ENCODE measurements around the gene MACROD2. TPM values are rescaled to one million over a fixed set of nuclear protein-coding genes. Genes with fewer than 3 reads are reported as not detected.
"Not testable (repeated sequence)": the region's sequence is repeated elsewhere in the genome, so short reads cannot be mapped to it uniquely, and the experiment has no call there.

Gene MACROD2
- total RNA-seq, 1 experiment from 2014 or later, result 2.3 TPM

DNA sequence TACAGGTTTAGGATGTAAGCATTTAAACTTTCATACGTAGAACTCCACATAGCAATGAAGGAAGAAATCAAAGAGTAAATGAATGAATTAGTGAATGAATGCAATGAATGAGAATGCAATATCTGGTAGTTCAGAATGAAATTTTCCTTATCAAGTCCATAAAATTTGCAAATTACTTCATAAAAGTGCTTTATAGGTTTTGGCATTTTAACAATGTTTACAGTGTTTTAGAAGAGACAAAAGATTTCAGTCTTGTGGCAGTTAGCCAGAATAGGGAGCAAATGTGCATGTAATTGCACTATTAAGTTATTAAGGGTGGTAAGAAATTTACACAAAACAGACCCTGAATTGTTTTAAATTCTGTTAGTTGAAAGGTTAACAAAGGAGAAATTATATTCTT lies 1081.5 kb downstream of the MACROD2 start:
- no peak for DNase-seq (ENCODE audit: low spot score)

DNA sequence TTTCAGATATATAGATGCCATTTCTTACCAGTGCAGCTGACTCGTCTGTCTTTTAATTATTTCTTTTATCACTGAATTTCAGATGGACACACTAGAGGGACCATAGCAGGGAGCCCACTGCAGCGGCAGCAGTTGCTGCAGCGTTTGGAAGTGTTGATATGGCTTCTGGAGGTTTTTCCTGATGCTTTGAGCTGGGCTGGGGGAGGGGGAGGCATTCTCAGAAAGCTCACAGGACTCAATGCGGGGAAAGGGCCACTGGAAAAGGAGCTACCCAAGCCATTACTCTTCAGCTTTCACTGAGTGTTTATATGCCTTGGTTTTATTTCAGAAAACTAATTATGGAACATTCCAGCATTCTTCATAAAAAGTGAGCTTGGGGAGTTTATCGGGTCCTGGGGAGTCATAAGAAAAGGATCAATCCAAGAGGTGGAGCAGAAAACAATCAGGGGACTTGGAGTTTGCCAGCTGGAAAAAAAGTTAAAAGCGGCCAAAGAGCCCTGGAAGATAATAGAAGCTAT lies 1082.5 kb downstream of the MACROD2 start:
- DNase-seq (ENCODE audit: low spot score), result no peak

DNA sequence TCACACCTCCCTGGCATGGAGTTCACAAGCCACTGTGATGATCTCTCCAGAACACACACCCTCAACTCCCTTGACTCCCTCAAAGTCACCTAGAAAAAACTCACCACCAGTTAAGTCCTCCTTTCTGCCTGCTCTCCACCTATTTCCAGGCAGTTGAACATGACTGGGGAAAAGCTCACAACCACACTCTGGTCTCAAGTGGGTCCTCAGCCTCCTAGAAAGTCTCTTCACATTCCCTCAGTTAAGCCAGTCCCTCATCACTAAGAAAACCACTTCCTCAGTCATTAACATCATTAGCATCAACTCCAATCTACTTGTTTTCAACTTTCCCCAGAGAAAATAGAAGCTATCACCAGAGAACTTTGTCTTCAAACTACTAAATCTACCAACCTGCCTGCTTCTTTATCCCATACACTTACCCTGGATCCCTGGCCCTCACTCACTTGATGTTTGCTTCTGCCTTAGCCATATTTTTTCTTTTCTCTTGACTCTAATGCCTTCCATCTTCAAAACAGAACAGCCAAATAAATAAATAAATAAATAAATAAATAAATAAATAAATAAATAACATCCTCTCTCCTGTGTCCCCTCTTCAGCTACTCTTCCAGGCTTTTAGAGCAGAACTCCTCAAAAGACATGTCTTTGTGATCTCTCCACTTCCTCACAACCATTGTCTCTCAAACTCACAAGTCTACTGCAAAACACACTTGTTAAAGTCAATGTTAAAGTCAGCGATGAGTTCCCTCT lies 1084.5 kb downstream of the MACROD2 start:
- DNase-seq (ENCODE audit: low spot score), result no peak

DNA sequence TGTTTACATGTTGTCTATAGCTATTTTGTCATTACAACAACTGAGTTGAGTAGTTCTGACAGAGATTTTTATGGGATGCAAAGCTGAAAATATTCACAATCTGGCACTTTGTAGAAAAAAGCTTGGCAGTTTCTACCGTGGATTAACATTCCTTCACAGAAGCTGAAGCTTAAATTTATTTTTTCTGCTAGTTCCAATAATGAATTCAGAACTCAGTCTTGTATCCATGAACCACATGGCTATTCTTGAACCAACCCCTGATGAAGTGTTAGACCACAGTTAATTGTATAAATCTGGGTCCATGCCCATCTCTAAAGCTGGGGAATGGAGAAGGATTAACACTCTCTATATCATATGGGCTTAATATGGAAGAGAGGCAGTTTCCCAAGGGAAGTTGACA lies 1085.9 kb downstream of the MACROD2 start:
- no peak for DNase-seq (ENCODE audit: low spot score)

DNA sequence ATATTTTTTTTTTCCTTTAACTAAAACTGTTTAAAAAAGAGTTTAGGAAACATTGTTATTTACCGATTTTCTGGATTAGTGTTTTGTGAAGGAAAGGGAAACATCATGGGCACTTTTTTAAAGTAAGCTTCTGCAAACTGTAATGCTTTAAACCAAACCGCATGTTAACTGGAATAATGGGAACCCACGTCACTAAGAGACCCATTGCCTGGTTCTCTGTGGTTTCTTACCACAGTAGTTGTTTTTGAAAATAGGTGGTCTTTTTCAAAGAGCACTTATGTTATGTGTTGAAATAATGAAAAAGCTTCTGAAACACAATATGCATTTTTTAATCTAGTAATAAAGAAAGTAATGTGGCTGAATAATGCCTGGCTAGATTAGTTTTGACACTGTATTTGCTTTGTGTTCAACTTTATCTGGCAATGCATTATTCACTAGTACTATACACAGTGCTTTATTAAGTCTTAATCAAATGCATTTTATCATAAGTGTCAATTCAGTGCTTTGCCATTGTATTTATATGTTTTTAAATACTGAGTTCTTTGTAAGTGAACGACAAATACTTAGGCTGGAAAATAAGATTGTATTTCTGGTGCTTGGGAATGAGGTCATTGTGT lies 1096.2 kb downstream of the MACROD2 start:
- DNase-seq (ENCODE audit: low spot score), result no peak

DNA sequence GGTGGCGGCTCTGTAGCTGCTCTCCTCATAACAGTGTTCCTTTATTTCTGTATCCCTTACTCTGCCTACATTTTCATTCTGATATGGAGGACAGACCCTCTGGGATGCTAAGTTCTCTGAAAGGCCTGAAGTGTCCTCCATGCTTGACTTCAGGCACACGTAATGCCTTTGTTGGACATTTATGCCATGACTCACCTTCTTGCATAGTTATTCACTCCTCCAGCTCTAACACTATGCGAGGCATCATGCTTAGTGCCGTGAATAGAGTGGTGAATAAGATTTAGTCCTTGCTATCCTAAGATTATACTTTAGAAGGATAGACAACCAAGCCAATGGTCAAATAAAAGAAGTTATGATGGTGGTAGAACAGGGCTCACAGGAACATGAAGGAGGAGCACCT lies 1103.0 kb downstream of the MACROD2 start:
- no peak for DNase-seq (ENCODE audit: low spot score)

DNA sequence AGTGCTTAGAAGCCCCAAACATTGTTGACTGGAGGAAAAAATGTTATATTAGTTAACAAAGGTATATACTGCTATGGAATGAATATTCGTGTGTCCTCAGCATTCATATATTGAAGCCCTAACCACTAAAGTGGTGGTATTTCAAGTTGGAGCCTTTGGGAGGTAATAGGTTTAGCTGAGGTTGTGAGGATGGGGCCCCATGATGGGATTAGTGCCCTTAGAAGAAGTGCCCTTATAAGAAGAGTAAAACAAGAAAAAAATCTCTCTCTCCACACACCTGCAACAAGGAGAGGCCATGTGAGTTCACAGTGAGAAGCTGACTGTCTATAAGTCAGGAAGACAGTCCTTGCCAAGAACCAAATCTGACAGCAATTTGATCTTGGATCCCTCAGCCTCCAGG lies 1103.8 kb downstream of the MACROD2 start:
- DNase-seq (ENCODE audit: low spot score), result no peak

DNA sequence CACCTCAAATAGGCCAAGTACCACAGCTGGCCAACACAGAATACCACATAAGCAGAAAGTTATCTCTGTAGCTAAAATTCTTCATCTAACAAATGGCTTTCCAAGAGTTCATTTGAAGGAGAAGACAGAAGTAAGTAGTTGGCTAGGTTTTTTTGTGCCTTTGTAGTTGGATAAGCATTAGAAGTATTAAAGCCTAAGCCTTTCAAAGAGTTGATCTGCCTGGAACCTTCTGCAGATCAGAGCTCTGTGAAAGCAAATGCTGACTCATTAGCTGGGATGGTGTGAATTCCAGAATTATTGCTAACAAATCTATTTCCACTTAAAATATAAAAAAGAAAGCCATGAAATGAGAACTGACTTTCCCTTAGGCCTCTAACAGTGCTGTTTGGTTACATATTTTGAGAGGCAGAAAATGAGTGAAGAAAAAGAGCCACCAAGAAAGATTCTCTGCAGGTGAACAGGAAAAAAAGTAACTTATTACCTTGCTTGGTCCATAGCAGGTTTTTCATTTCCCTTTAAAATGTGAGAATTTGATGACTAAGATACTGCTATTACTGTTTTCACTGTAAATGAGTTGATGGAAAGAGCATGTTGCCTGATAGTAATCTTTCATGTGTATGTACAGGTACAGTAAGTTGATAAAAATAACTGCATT lies 1105.3 kb downstream of the MACROD2 start:
- DNase-seq (ENCODE audit: low spot score), result no peak

DNA sequence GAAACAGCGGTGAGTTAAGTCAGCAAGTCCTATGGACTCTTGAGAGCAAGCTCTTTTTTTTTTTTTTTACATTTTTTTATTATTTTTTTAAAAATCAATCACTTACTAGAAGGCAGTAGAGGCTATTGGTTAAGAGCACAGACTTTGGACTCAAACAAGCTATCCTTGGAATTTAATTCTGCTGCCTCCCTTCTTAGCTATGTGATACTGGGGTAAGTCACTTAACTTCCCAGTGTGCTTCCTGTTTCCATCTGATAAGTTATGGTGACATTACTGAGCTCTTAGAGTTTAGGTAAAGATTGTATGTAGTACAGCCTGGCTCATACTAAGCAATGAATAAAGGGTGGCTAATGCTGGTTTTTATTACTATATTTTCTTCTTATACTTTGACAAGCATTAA lies 1112.6 kb downstream of the MACROD2 start:
- DNase-seq (ENCODE audit: low spot score), result no peak

DNA sequence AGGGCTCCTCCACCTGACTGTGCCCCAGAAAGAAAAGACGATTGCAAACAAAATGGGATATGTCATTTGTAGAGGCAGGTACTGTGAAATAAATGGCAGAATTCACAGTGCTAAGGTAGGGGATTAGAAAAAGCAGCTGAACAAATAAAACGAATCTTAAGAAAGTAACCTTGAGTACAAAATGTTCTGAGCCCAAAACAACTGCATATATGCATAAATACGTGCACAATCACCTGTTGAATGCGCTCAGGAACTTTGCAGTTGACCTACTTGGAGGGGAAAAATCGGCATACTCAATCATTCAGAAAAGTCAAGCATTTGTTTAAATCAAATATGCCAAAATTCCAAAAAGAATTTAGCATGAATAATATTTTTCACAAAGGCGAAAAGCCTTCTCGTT lies 1114.2 kb downstream of the MACROD2 start:
- no peak for DNase-seq (ENCODE audit: low spot score)

DNA sequence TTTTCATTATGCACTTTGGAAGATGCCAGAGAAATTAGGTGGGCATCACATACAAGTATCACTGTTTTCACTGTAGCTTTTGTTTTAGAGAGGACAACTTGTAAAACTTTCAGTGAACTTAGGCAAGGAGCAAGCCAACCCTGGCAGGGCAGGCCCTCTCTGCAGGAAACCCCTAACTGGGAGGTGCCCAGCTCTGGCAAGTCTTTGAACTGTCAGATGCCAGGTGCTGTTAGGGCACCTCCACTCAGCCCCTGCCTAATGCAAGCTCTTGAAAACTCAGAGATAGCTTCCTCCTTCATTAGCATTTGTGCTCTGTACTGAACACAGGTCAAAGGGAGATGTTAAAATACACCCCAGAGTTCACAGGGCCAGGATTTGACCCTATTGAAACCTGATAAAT lies 1116.3 kb downstream of the MACROD2 start:
- DNase-seq (ENCODE audit: low spot score), result no peak

DNA sequence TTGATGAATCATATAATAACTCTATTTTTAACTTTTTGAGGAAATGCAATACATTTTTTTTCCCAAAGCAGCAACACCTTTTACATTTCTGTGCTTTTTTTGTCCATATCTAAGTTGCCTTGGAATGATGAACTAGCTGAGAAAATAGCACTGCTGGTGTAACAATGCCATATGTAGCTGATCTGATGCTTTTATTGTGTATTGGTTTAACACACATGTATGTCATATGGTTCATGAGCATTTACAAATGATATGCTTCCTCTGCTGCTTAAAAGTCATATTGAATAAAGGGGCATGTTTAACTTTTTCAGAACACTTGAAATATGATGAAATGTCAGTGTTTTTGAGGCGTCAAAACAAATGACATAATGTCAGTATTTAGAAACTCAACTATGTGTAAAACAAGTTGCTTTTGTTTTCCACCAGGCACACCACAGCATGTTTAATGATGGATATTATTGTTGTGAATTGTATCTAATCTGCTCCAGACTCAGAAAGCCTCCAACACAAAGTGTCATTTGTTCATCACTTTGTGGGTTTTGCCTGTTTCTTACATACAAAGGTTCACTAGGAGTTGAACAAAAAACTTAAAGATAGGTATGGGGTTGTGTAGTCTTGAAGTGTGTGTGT lies 1117.9 kb downstream of the MACROD2 start:
- no peak for DNase-seq (ENCODE audit: low spot score)

DNA sequence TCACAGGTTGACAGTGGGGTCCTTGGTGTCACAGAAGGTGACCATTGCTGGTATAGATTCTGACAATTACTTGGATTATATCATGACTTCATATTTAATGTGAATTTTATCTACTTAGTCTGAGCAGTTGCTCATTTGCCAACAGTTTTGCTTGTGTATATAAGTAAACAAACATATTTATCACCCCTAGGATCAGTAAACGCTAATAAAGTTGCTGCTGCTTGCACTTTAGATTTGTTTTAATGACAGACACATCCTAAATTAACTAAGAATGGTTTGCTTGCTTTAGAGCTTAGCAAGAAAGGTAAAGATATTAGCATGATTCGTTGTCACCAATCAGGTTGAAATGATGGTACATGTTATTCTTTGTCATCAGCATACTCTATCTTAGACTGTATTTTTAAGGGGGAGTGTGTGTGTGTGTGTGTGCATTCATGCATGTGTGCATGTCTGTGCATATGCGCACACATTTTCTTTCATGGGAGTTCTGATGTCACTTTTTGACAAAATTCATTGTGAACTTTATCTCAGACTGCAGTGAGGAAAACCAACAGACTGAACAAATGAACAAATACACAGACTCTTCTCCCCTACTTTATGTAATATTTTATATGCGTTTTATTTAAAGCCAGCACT lies 1124.7 kb downstream of the MACROD2 start:
- DNase-seq (ENCODE audit: low spot score), result no peak

DNA sequence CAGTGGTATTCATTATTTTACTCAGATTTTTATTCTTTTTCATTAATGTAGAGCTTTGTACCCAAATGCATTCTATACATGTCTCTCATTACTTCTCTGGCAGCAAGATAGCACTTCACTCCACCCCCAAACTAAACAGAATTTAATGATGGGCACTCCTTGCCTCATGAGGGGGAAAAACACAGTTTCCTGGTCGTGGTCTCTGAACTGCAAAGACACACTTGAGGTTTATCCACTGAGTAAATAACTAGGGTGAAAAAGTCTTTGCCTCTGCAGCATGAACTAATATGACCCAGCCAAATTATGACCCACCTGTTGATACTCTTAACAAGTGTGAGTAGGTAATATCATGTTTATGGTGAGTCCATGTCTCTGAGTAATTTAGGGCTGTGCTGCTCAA lies 1127.3 kb downstream of the MACROD2 start:
- DNase-seq (ENCODE audit: low spot score), result no peak

DNA sequence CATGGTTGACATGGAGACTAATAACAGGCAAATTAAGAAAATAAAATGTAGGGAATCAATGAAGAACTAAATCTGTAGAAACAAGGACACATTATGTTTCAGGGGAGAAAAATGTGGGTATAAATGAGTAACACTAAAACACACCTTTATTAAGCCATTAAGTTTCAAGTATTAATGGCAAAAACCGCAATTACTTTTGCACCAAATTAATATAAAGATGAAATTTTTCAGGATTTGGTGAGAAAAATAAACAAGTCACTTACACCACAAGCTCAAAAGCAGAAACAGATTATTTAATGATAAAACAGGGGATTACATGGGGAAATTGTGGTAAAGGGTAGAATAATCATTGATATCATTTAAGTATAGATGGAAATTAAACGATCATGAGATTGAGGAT lies 1135.9 kb downstream of the MACROD2 start:
- DNase-seq (ENCODE audit: low spot score), result no peak

DNA sequence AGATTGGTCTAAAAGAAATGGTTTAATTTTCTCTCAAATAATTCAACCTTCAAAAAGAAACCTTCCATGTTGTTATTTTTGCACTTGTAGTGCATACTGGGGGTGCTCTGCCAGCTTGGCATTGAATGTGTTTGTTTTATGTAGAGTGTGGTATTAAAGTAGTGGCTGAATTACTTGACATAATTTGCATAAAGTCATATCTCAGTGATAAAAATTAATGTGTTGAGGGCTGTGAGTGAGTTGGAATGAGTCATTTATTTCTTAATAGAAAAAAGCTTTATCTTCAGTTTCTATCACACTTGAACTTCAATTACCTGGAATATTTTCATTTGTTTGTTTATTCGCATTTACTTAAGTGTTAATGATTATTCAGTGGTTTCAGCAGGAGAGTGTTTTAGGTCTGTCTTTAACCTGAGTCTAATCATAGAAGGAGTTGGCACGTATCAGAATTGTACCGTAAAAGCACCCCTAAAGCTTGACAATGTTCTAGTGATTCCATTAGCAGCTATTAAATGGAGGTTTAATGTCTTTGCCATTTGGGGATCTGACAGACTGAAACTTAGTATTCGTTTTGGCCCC lies 1143.3 kb downstream of the MACROD2 start:
- DNase-seq (ENCODE audit: low spot score), result no peak

DNA sequence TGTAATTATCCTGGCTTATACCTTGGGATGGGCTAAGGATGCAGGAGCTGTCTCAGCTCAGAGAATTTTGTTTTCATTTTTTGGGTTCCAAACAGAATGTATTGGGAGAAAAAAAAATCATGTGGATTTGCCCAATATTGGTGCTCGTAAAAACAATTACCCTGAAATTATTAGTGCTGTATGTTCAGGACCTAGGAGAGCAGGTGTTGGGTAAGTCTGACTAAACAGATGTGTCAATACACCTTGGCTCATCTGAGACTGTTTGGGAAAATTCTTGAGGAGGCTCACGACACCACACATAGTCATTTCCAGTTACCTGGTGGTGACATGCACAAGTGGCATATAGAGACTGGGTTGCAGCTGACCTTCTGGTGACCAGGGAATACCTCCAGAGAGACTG lies 1144.2 kb downstream of the MACROD2 start:
- DNase-seq (ENCODE audit: low spot score), result no peak

DNA sequence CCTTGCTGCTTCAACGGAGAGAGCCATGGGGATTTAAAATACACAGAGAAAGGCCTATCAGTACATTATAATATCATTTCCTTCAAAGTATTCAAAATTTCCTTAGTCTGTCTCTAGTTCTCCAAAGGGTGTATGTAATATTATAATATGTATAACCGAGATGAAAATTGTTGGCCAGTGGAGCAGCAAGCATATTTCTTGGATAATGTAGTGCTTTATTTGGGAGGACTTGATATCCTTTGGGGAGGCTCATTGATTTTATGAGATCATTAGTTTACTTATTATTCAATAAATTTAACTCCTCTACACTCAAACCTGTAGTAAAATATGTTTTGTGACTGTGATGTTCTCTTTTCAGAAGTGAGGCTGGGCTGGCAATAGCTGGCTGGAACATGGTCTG lies 1145.0 kb downstream of the MACROD2 start:
- DNase-seq (ENCODE audit: low spot score), result no peak

DNA sequence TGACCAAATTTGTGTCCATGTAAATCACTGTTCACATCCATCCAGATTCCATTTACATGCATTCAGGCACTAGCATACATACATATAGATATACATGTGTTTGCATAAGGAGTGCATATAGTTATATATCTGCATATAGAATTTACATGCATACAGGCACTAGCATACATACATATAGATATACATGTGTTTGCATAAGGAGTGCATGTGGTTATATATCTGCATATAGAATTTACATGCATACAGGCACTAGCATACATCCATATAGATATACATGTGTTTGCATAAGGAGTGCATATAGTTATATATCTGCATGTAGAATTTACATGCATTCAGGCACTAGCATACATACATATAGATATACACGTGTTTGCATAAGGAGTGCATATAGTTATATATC lies 1145.6 kb downstream of the MACROD2 start:
- DNase-seq (ENCODE audit: low spot score), result not testable (repeated sequence)

DNA sequence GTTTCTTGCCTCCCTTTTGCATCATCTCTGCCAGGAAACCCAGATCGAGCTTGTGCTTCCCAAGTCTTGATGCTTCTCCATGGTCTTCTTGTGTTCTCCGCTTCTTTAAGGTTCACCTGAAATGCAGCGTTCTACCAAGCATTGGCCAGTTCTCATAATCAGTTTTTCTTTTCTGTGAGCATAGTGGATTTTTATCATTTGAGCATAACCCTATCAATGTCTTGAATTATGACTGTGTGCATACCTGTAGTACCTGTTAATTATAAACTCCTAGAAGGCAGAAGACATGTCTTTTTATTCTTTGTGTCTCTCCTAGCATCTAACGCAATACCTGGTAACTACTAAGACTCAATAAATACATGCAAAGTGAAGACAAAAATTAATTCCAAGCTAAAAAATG lies 1146.5 kb downstream of the MACROD2 start:
- DNase-seq (ENCODE audit: low spot score), result no peak

DNA sequence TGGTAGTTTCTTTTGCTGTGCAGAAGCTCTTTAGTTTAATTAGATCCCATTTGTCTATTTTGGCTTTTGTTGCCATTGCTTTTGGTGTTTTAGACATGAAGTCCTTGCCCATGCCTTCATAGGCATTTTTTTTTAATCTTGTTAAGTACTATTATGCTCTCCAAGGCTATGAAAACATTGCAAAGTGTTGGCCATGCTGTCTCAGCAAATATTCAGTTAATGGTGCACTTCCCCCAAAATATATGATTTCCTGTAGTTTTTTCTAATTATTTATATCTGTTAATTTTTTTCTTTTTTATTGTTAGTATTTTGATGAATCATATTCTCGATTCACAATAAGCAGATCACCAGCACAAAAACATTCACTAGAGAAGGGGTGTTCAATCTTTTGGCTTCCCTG lies 1148.2 kb downstream of the MACROD2 start:
- no peak for DNase-seq (ENCODE audit: low spot score)

DNA sequence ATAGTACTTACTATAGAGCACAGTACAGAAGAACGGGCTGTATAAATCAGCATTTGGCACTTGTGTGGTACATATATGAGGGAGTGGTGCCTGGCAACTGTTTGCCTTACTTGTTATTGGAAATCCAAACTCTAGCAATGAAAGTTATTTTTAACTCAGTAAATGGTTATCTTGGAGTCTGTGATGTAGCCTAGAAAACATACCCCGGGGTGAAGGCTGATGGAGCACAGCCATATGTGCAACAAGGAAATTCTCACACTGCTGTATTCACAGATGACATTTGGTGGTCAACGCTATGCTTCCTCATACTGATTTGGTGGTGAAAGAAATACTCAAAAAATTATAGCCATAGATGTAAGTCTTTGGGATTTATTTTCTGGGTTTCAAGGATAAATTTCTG lies 1149.6 kb downstream of the MACROD2 start:
- DNase-seq (ENCODE audit: low spot score), result no peak

All from HT-29 (cell line).